ENCODE measurements around the gene B9D1. TPM values are rescaled to one million over a fixed set of nuclear protein-coding genes. Genes with fewer than 3 reads are reported as not detected.

B9D1 gene
- total RNA-seq, 1 donor from 2014 or later = 5.6 TPM

GRCh38 chr17:19377602-19378415 lies 15.3 kb upstream of the B9D1 start:
- Mint-ChIP-seq H3K4me1 (ENCODE audit: low read depth) (peaks cover 36% of the 10 kb centered on the region), H3K36me3 (ENCODE audit: low read depth) (peaks cover 11% of the 10 kb centered on the region), H3K9me3 (no peaks in the 10 kb centered on the region), H3K4me3 (peak overlapping the region; percentile 98), H3K27ac (peak overlapping the region; percentile 99), H3K27me3 (ENCODE audit: insufficient read depth) (no peaks in the 10 kb centered on the region)
- intact Hi-C loops (cut with micrococcal nuclease) = loop anchor here (1.0 to 5.0 kb wide), 7 partner anchors 16 to 1405 kb away; partner anchors contain the start of genes ALDH3A2, B9D1, DRC3 and PRPSAP2
- DNase-seq (ENCODE audit: low spot score) = peak; percentile 98

DNA sequence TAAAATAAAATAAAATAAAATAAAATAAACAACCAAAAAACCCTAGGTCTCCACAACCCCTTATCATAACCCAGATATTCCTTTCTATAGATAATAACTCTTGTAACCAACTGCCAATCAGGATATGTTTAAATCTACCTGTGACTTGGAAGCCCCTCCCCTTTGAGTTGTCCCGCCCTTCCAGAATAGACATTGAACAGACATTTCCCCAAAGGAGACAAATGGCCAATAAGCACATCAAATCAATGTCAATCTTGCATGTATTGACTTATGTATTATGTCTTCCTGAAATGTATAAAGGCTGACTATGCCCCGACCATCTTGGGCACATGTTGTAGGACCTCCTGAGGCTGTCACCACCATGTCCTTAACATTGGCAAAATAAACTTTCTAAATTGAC lies 14.3 kb upstream of the B9D1 start:
- peaks cover 11% of the 10 kb centered on the region for H3K36me3 Mint-ChIP-seq (ENCODE audit: low read depth)
- H3K27me3 Mint-ChIP-seq (ENCODE audit: insufficient read depth) = no peaks in the 10 kb centered on the region
- peak overlapping the region; percentile 99 for H3K27ac Mint-ChIP-seq
- no peak for DNase-seq (ENCODE audit: low spot score)
- intact Hi-C loops (cut with micrococcal nuclease) = loop anchor here (1.0 to 5.0 kb wide), 4 partner anchors 15 to 520 kb away; partner anchors contain the start of genes B9D1 and PRPSAP2
- H3K9me3 Mint-ChIP-seq = no peaks in the 10 kb centered on the region
- peaks cover 44% of the 10 kb centered on the region for H3K4me1 Mint-ChIP-seq (ENCODE audit: low read depth)
- H3K4me3 Mint-ChIP-seq = peak overlapping the region; percentile 98

- peaks cover 55% of the 10 kb centered on the region for H3K4me1 Mint-ChIP-seq (ENCODE audit: low read depth)
- no peaks in the 10 kb centered on the region for H3K27me3 Mint-ChIP-seq (ENCODE audit: insufficient read depth)
- intact Hi-C loops (cut with micrococcal nuclease) = loop anchor here (5.0 kb wide), 3 partner anchors 132 to 518 kb away; partner anchors contain the start of gene PRPSAP2
- DNase-seq (ENCODE audit: low spot score) = no peak
- no peaks in the 10 kb centered on the region for H3K9me3 Mint-ChIP-seq
- peaks cover 10% of the 10 kb centered on the region for H3K36me3 Mint-ChIP-seq (ENCODE audit: low read depth)
- H3K4me3 Mint-ChIP-seq = peak overlapping the region; percentile 37
- H3K27ac Mint-ChIP-seq = no peak overlapping the region
Observed at GRCh38 chr17:19375732-19376131, 13.2 kb upstream of the B9D1 start.

DNA sequence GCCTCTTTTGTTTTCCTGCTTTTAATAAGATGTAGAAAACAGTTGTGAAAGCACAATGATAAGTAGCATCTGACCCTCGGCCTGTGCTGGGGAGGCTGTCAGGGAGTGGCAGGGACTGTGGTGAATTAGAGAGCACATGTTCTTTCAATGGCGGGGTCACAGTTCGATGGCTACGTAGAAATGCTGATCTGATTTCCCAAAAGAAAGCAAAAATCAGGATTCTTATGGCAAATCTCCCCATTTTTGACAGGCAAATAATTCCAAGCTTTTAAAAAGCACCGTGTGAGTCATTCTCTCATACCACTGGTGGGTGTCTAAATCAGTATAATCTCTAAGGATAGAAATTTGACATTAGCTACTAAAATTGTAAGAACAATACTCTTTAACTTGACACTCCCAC lies 11.6 kb upstream of the B9D1 start:
- DNase-seq (ENCODE audit: low spot score) = no peak
- Mint-ChIP-seq H3K36me3 (ENCODE audit: low read depth) (peaks cover 2% of the 10 kb centered on the region), H3K4me1 (ENCODE audit: low read depth) (peaks cover 62% of the 10 kb centered on the region)

GRCh38 chr17:19372866-19373504 lies 10.5 kb upstream of the B9D1 start:
- H3K4me1 Mint-ChIP-seq (ENCODE audit: low read depth) = peaks cover 65% of the 10 kb centered on the region
- H3K9me3 Mint-ChIP-seq = no peaks in the 10 kb centered on the region
- H3K27ac Mint-ChIP-seq = no peak overlapping the region
- no peak overlapping the region for H3K4me3 Mint-ChIP-seq
- H3K27me3 Mint-ChIP-seq (ENCODE audit: insufficient read depth) = no peaks in the 10 kb centered on the region
- H3K36me3 Mint-ChIP-seq (ENCODE audit: low read depth) = peaks cover 2% of the 10 kb centered on the region
- intact Hi-C loops (cut with micrococcal nuclease) = no loop called here
- no peak for DNase-seq (ENCODE audit: low spot score)

More for the DNA sequence above, 11.6 kb upstream of the B9D1 start:
- H3K9me3 Mint-ChIP-seq = no peaks in the 10 kb centered on the region
- intact Hi-C loops (cut with micrococcal nuclease) = no loop called here
- H3K27ac Mint-ChIP-seq = no peak overlapping the region
- no peaks in the 10 kb centered on the region for H3K27me3 Mint-ChIP-seq (ENCODE audit: insufficient read depth)
- no peak overlapping the region for H3K4me3 Mint-ChIP-seq

GRCh38 chr17:19372439-19372838 lies 9.9 kb upstream of the B9D1 start:
- H3K9me3 Mint-ChIP-seq = no peaks in the 10 kb centered on the region
- no peaks in the 10 kb centered on the region for H3K27me3 Mint-ChIP-seq (ENCODE audit: insufficient read depth)
- H3K27ac Mint-ChIP-seq = peak overlapping the region; percentile 61
- H3K4me1 Mint-ChIP-seq (ENCODE audit: low read depth) = peaks cover 65% of the 10 kb centered on the region
- H3K4me3 Mint-ChIP-seq = peak overlapping the region; percentile 4
- intact Hi-C loops (cut with micrococcal nuclease) = no loop called here
- peaks cover 2% of the 10 kb centered on the region for H3K36me3 Mint-ChIP-seq (ENCODE audit: low read depth)
- no peak for DNase-seq (ENCODE audit: low spot score)

DNA sequence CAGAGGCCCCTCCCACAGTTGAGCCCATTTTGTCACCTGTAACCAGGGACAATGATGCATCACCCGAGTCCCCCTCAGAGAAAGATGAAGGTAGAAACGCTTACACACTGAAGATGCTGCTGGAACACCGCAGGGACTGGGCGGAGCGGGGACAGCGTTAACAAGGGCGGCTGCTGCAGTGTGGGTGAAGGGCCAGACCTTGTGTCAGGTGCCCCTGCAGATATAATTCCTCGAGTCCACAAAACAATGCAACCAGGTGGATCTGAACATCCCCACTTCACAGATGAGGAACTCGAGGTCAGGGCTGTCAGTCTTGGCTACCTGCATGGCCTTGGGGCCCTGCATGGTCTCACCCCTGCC lies 9.5 kb upstream of the B9D1 start:
- Mint-ChIP-seq H3K9me3 (no peaks in the 10 kb centered on the region), H3K27ac (no peak overlapping the region), H3K4me1 (ENCODE audit: low read depth) (peaks cover 62% of the 10 kb centered on the region), H3K4me3 (no peak overlapping the region), H3K27me3 (ENCODE audit: insufficient read depth) (no peaks in the 10 kb centered on the region), H3K36me3 (ENCODE audit: low read depth) (peaks cover 2% of the 10 kb centered on the region)
- no peak for DNase-seq (ENCODE audit: low spot score)
- intact Hi-C loops (cut with micrococcal nuclease) = no loop called here

GRCh38 chr17:19371259-19372010 lies 8.9 kb upstream of the B9D1 start:
- Mint-ChIP-seq H3K4me1 (ENCODE audit: low read depth) (peaks cover 58% of the 10 kb centered on the region), H3K9me3 (no peaks in the 10 kb centered on the region), H3K27ac (peak overlapping the region; percentile 6), H3K4me3 (peak overlapping the region; percentile 29), H3K27me3 (ENCODE audit: insufficient read depth) (no peaks in the 10 kb centered on the region), H3K36me3 (ENCODE audit: low read depth) (peaks cover 2% of the 10 kb centered on the region)
- no peak for DNase-seq (ENCODE audit: low spot score)
- intact Hi-C loops (cut with micrococcal nuclease) = no loop called here

DNA sequence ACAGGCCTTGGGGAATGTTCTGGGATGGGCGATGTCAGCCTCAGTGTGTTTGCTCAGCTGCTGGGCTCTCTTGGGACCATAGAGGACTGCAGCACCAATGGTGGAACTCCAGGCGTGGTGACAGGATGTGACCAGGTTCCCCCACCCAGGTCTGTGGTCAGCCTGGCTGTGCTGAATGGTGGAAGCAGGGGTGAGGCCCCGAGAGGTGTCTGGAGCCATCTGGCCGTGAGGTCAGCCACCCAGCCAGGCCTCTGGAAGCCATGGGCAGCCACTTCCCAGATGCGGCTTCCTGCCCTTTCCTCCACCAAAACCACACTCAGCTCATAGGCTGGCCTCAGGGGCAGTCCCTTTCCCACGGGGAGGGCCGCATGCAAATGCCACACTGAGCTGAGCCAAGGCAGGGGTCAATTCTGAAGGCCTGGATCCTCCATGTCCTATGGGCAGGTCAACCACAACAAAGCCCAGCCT lies 8.0 kb upstream of the B9D1 start:
- intact Hi-C loops (cut with micrococcal nuclease) = no loop called here
- peak overlapping the region; percentile 73 for H3K4me3 Mint-ChIP-seq
- H3K4me1 Mint-ChIP-seq (ENCODE audit: low read depth) = peaks cover 53% of the 10 kb centered on the region

DNA sequence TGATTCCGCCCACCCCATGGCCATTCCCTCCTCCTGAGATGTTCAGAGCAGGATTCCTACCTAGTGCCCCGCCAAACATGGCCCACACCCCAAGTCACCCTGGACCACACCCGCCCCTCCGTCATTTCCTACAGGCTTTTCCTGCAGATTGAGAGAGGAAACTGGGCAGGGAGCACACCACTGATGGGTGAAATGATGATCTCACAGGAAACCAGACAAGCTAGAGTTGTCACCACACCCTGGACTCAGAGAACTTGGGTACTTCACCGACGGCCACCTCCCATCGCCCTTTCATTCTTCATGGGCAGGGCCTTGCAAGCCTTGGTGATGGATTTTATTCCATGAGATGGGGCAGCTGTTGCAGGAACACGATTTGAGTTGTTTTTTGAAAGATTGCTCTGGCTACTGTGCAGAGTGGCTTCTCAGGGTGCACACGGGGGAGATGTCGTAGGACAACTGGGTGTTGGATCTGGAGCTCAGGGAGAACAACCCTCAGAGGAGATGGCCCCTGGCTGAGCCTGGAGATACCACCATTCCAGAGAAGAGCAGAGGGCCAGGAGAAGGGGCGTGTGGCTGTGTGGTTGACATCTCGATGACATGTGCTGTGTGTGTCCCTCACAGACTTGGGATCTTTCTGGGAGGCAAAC lies 7.4 kb upstream of the B9D1 start:
- H3K36me3 Mint-ChIP-seq (ENCODE audit: low read depth) = peaks cover 2% of the 10 kb centered on the region
- H3K4me3 Mint-ChIP-seq = peak overlapping the region; percentile 73
- intact Hi-C loops (cut with micrococcal nuclease) = no loop called here
- peaks cover 53% of the 10 kb centered on the region for H3K4me1 Mint-ChIP-seq (ENCODE audit: low read depth)
- no peaks in the 10 kb centered on the region for H3K9me3 Mint-ChIP-seq
- peak overlapping the region; percentile 67 for H3K27ac Mint-ChIP-seq
- H3K27me3 Mint-ChIP-seq (ENCODE audit: insufficient read depth) = peaks cover 3% of the 10 kb centered on the region
- DNase-seq (ENCODE audit: low spot score) = peak; percentile 42

More for the DNA sequence above, 8.0 kb upstream of the B9D1 start:
- H3K36me3 Mint-ChIP-seq (ENCODE audit: low read depth) = peaks cover 2% of the 10 kb centered on the region
- peak overlapping the region; percentile 67 for H3K27ac Mint-ChIP-seq
- peak; percentile 17 for DNase-seq (ENCODE audit: low spot score)
- peaks cover 3% of the 10 kb centered on the region for H3K27me3 Mint-ChIP-seq (ENCODE audit: insufficient read depth)
- H3K9me3 Mint-ChIP-seq = no peaks in the 10 kb centered on the region

GRCh38 chr17:19369107-19369778 lies 6.7 kb upstream of the B9D1 start:
- peaks cover 47% of the 10 kb centered on the region for H3K4me1 Mint-ChIP-seq (ENCODE audit: low read depth)
- H3K9me3 Mint-ChIP-seq = no peaks in the 10 kb centered on the region
- intact Hi-C loops (cut with micrococcal nuclease) = no loop called here
- peaks cover 3% of the 10 kb centered on the region for H3K27me3 Mint-ChIP-seq (ENCODE audit: insufficient read depth)
- no peak overlapping the region for H3K27ac Mint-ChIP-seq
- peak overlapping the region; percentile 38 for H3K4me3 Mint-ChIP-seq
- no peak for DNase-seq (ENCODE audit: low spot score)
- H3K36me3 Mint-ChIP-seq (ENCODE audit: low read depth) = peaks cover 2% of the 10 kb centered on the region

GRCh38 chr17:19368229-19368628 lies 5.7 kb upstream of the B9D1 start:
- Mint-ChIP-seq H3K27ac (no peak overlapping the region), H3K27me3 (ENCODE audit: insufficient read depth) (peaks cover 5% of the 10 kb centered on the region), H3K36me3 (ENCODE audit: low read depth) (no peaks in the 10 kb centered on the region), H3K4me1 (ENCODE audit: low read depth) (peaks cover 43% of the 10 kb centered on the region), H3K4me3 (no peak overlapping the region), H3K9me3 (no peaks in the 10 kb centered on the region)
- intact Hi-C loops (cut with micrococcal nuclease) = no loop called here
- DNase-seq (ENCODE audit: low spot score) = no peak
